Middle frontal gyrus (tissue), 1 donor: ENCODE measurements around the gene ANKMY1.
A peak's percentile ranks its signal among the peaks of the same experiment; 100 is the strongest.

Source experiments
- DNase-seq: peaks from one replicate; pipeline ENCODE4 v3.0.0-alpha.2; 2015; ENCODE audit warnings: low spot score; ENCODE audit errors: extremely low spot score

The ANKMY1 gene

DNA sequence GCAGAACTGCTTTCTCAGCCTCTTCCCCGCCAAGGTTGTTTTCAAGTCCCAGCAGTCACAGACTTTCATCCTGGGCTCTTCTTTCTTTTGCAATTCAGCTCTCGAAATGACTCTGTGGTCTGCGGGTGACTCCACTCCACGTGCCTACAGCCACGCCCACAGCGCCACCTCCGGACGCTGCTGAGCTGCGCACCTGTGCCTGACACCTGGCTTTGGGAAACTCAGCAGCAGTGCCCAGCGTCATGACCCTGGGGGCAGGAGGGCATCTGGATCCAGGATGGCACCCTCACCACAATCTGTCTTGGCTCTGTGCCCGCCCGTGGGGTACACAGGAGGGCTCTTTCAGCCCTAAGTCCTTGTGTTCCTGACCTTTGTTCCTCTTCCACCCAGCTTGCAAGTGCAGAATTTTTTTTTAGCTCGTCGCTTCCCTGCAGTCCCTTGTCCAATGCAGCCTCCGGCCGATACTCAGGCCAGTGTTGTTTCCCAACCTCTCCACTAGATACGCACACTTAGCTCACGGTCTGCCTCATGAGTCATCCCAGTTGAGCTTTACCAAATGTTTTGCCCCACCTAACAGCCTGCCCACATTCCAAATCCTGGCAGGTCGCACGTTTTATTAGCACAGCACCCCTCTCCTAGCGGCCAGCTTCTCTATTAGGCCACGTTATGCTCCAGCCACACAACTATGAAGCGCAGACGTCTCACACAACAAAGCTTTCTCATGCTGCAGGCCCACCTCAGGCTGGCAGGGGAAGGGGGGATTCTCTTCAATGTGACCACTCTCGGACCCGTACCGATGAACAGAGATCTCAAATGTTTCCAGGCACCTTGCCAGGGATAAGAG is 22.2 kb upstream of the ANKMY1 start:
- DNase-seq: no peak

DNA sequence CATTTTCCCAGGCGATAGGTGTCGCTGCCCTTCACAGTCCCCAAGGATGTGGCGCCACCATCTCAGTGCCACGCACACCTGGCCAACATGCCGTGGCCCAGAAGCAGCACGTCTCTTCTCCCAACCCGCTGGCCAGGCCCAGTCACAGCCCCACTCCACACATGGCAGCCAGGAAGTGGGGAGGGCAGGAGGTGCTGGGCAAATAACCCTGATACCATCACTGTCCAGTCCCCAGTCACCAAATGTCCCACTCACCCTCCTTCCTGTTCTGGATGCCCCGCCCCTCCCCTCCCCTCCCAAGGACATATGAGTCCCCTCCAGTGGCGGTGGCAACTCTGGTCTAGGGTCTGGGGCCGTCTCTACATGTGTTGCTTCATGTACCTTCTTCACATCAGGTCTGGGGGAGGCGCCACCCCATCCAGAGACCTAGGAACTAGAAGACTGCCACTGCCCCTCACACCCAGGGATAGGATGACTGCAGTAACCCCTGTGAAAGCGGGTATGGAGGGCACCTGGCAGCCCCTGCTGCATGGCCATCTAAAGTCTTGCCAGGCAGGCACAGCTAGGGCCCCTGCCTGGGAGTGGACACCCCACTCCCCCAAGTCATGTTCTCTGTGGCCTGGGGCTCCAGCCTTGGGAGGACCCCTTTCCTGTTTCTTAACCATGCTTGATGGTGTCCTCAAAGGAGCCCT is 21.4 kb upstream of the ANKMY1 start:
- no peak for DNase-seq

DNA sequence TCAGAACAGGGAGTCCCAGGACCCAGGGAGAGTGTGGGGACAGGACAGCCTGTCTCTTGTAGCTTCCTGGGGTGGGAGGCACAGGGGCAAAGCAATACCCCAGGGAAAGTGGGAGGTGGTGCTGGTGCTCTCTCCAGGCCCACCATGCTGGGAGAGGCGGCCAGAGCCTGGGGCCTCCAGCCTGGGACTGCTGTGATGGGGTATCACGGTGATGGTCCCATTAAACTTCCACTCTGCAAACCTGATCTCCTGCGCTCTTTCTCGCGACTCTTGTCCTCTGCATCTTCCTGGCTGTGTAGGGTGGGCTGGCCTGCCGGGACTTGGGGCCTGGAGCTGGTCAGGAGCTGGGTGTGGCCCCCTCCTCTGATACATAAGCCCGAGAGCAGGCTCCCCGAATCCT is 20.7 kb upstream of the ANKMY1 start:
- no peak for DNase-seq

DNA sequence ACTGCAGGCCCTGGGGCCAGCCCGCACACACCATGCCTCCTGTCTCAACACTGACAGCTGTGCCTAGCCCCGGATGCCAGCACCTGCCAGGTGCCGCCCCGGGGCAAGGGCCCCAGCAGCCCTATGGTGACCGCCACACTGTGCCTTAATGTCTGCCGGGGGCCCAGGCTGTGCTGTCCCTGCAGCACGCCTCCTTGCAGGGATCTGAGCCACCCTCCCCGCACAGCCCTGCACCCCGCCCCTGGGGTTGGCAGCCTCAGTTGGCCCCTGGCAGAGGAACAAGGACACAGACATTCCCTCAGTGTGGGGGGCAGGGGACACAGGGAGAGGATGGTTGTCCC is 20.3 kb upstream of the ANKMY1 start:
- no peak for DNase-seq

DNA sequence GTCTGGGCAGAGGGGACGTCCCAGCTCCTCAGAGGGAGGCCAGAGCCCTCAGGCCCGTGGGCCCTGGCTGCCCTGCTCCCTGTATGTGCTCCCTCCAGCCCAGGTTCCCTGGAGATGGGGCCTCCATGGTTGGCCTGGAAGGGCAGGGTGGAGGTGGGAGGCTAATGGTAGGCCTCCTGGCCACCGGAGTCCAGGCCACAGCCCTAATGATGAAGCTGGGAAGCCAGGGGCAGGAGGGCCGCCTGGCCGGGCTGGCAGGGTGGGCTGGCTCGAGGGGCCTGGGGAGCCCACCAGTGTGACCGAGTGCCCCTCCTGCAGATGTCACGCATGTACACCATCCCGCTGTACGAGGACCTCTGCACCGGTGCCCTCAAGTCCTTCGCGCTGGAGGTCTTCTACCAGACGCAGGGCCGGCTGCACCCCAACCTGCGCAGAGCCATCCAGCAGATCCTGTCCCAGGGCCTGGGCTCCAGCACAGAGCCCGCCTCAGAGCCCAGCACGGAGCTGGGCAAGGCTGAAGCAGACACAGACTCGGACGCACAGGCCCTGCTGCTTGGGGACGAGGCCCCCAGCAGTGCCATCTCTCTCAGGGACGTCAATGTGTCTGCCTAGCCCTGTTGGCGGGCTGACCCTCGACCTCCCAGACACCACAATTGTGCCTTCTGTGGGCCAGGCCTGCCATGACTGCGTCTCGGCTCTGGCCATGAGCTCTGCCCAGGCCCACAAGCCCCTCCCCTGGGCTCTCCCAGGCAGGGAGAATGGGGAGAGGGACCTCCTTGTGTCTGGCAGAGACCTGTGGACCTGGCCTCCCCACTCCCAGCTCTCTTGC is 19.7 kb upstream of the ANKMY1 start:
- no peak for DNase-seq

DNA sequence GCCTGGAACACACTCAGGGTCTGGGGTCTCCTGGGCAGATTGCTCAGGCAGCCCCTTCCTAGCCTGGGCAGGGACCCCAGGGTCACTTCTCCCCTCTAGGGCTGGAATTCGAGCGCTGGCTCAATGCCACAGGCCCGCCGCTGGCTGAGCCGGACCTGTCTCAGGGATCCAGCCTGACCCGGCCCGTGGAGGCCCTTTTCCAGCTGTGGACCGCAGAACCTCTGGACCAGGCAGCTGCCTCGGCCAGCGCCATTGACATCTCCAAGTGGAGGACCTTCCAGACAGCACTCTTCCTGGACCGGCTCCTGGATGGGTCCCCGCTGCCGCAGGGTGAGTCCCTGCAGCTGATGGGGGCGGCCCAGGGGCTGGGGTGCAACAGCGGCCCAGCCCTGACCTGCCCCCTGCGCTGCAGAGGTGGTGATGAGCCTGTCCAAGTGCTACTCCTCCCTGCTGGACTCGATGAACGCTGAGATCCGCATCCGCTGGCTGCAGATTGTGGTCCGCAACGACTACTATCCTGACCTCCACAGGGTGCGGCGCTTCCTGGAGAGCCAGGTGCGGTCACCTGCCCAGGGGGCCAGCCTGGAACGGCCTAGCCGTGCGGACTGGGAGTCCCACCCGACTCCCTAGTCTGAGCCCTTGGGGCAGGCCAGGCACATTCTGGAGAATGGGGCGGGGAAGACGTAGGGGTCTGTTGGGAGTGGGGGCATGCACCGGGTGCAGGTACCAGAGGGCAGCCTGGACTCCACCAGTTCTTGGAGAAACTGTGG is 18.8 kb upstream of the ANKMY1 start:
- DNase-seq: no peak

DNA sequence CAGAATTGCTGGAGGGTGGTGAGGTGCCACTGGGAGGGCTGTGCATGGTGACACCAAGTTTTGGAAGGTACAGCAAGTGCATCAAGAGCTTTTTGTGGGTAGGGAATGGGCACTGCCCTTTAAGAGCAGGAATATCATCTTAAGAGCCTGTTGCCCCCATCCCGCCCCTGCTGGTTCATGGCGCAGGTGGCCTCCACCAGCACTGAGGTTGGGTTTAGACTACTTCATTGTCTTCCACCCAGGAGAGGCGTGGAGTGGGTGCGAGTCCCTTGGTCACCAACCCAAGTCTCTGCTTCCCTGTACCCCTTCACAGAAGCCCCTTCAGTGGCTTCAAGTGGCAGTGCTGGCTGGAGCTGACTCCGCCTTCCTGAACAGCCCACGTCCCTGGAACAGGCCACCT is 18.2 kb upstream of the ANKMY1 start:
- DNase-seq: no peak

DNA sequence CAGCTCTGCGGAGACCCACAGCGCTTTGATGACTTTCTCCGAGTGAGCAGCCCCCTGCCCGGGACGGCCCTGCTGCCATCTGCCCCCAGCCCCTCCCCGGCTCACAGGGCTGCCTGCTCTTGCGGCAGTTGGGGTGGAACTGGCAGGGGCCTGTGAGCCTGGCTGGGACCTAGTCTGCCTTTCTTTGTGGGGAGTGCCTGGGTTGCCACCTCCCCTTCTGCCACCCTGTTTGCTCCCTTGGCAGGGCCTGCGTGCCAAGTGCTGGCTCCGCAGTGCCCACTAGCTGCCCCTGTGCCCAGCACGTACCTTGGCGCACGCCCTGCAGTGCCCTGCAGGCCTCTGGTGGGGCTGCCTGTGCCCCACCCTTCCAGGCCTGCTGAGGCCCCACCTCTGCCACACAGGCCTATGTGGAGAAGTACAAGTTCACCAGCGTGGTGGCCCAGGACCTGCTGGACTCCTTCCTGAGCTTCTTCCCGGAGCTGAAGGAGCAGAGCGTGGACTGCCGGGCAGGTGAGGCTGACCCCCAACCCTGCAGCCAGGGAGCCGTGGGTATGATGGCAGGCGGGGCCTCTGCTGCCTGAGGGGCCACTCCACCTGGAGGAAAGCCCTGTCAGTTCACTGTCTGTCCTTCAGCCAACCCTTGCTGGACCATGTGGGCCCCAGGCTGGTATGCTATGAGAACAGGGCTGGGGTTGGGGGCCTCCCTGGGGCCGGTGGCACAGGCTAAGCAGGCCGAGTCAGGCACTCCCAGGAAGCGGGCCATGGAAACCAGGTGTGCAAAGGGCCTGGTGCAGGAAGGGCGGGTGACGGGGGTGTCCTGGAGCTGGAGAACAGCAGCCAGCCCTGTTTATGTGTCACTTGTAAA is 17.5 kb upstream of the ANKMY1 start:
- DNase-seq: no peak

DNA sequence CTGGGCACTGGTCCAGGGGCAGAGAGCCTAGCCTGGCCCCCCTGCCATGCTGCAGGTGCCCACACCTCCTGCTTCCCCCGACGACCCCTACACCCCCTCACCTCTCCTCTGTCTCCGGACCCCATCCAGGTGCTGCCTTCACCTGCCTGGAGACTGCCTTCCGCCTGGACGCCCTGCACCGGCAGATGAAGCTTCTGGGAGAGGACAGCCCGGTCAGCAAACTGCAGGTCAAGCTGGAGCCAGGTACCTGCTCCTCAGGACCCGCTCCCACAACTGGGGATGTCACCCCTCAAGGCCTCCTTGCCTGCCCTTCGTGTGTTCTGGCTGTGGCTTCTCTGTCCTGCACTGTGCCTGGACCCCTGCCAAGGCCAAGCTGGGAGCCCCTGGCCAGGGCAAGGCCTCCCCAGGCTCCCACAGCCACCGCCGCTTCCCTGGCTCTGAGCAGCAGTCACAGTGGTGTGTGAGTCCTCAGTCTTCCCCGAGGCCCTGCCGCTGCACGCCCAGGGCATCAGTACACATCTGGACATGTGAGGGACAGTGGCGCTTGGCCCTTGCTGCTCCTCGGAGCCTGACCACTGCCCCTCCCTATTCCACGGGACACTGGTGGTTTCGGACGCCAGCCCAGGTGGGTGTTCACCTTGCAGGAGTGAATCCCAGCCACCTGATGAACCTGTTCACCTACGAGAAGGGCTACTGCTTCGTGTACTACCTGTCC is 16.8 kb upstream of the ANKMY1 start:
- DNase-seq: no peak

DNA sequence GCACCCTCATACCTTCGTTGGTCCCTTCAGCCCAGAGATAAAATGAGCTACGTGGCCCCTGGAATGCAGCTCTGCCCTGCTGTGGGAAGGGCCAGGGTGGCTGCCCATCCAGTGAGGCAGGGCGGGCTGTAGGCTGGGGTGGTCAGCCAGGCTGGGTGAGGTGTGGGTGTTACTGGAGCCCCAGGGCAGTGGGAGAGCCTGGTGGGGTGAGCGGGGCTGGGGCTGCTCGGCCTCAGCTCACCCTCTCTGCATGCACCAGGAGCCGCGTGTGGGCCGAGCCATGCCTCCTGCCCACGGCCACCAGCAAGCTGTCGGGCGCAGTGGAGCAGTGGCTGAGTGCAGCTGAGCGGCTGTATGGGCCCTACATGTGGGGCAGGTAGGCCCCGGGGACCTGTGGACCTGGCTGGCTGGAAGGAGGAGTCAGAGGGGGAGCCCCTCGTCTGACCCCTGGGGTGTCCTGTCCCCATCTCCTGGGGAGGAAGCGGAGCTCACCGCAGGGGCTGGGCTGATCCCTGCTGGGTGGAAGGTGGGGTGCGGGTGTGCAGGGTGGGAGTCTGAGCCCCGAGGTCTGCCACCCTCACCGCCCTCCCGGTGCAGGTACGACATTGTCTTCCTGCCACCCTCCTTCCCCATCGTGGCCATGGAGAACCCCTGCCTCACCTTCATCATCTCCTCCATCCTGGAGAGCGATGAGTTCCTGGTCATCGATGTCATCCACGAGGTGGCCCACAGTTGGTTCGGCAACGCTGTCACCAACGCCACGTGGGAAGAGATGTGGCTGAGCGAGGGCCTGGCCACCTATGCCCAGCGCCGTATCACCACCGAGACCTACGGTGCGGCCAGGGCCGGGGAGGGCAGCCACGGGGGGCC is 16.0 kb upstream of the ANKMY1 start:
- DNase-seq: no peak

DNA sequence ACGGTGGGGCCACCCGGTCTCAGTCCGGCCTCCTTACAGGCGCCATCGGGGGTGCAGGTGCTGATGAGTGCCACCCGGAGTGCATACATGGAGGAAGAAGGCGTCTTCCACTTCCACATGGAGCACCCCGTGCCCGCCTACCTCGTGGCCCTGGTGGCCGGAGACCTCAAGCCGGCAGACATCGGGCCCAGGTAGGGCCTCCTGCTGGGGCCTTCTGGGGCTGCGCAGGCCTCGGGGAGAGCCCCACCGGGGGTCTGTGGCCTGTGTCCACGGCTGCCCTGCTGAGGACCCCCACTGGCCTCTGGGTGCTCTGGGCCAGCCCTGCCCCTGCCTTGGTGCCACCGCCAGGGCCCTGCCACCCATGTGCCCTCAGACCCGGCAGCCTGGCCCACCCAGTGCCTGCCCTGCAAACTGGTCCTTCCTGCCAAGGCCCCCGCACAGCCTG is 15.3 kb upstream of the ANKMY1 start:
- DNase-seq: no peak

DNA sequence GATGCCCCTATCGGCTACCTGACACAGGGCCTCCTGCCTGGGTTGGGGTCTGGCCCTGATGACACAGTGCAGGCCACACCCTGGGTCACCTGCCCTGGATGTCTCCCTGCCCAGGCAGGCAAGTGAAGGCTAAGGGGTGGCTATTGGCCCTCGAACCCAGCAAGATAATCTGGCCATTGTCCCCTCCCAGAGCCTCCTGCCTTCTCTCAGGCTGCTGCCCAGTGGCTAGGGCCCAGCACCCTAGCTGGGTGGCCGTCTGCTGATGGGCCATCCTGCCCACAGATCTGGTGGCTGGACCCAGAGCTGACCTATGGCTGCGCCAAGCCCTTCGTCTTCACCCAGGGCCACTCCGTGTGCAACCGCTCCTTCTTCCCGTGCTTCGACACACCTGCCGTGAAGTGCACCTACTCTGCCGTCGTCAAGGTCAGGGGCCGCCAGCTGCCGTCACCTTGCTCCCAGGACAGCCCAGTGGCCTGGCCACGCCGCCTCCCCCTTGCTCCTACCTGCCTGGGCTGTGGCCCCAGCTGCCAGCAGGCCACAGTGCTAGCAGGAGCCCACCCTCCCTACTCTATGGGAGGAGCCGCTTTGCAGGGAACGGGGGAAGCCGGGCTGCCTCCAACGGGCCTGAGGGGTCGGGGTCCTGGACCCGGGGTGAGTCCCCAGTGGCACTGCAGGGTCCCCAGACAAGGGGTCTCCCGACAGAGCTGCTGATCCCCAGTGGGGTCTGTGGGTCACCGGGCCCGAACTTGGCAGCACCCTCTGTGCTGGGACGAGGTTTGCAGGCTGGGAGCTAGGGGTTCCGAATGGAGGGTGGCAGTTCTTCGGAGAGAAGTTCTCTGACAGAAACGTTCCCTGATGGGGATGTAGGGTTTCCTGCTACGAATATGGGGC is 14.6 kb upstream of the ANKMY1 start:
- DNase-seq: no peak

DNA sequence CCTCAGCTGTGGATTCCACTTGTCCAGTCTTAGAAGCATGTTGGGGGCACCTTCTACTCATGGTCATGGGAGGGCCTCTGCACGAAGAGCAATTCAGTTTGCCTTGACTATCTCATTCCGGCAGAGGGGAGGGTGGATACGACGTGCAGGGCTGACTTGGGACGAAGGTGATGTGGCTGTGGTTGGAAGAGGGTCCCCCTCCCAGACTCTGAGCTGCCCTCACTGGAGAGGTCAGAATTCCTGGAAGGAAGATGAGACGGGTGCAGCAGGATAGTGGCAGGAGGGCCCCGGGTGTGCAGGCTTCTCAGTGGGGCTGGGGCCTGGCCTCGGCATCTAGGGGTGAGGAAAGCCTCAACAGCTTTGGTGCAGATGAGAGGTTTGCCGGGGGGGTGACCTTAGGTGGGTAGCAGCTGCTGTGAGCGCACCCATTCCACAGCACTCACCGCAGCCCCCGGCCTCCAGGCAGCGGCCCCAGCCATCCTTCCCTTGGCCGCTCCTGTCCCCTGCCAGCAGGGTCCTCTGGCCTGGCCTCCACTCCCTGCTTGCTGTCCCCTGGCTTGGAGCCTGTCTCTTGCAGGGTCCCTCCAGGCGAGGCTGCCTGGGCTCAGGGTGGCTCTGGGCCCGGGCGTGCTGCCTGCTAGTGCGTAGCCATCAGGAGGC is 13.7 kb upstream of the ANKMY1 start:
- no peak for DNase-seq

DNA sequence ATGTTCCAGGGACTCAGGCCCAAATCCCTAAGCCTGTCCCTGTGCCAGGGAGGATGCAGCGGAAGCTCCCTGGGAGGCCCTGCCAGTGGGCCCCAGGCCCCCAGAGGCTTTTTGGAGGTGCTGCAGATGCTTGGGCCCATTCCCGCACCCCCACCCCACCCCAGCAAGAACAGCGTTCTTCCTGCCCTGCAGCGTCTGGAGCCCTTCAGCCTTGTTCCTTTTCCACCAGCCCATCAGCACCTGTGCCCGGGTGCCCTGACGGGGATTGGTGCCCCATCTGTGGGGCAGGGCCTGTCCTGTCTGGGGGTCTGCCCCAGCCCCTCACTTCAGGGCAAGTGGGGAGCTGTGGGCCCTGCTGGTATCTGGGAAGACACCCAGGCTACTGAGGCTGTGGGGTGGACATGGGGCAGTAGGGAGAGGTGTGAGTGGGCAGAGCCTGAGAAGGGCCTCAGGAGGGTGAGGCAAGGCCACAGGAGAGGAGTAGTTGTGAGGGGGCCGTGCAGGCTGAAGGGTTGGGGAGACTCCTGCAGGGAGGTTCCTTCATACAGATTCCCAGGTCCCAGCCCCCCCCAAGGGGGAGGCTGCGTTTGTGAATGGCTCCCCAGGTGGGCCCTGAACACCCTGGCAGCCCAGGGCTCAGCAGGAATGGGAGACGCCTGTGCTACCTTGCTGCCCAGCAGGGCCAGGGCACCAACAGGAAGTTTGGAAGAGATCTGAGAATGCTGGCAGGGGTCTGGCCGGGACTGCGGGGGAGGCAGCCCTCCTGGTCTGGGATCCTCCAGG is 12.9 kb upstream of the ANKMY1 start:
- DNase-seq: no peak

DNA sequence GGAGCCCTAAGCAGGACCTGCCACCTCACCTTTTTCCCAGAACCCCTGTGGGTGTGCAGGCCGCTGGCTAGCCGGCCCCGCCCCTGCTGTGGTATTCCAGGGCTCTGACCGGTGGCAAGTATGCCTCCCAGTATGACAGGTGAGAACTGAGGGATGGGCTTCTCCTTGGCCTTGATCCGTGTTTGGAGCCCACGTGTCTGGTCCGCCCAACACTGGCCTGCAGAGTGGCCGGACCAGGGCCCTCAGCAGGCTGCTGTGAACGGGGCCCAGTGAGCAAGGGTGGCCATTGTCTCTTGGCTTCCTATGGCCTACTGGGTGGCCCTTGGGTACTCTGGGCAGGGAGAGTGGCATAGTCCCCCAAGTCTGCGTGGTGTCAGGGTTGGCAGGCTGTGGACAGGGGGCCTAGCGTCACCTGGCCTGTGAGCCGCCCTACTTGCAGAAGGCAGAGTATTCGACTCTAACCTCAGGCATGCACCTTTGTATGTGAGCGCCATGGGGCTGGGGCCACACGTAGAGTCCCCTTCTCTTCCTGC is 12.3 kb upstream of the ANKMY1 start:
- no peak for DNase-seq

DNA sequence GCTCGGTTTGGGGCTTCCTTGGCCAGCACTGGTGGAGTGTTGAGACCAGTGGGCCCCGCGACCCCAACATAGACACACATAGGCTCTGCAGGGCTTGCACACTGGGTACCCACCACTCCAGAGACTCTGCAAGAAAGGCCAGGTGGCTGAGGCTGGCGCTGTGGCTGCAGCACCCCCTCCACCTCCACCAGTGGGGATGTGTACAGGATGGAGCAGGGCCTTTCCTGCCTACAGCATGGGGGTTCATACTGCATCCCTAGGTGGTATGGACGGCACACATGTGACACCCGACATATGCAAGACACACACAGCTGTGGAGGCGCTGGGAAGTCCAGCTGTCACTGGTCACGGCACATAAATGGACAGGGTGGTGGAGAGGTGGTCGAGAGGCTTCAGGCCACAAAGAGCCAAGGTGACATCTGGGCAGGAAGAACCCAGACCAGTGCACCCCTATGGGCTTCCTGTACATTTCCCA is 11.8 kb upstream of the ANKMY1 start:
- DNase-seq: peak; percentile 26
